Fibroblast of skin of back (primary cell): Measurements from ENCODE around the gene LAMA4. TPM values are rescaled to one million over a fixed set of nuclear protein-coding genes. Genes with fewer than 3 reads are reported as not detected.

Source experiments
- DNase-seq: peaks from one replicate; pipeline ENCODE4 v3.0.0-alpha.2; 2013
- polyA plus RNA-seq, 2 experiments: library from polyadenylated mRNA; unstranded; fragments of 120-200 nt; gene quantifications; one replicate each; pipeline ENCODE4 v1.2.1, GENCODE V29; 2013; ENCODE audit not compliant: insufficient read length in 2 of 2

Gene LAMA4, protein sequence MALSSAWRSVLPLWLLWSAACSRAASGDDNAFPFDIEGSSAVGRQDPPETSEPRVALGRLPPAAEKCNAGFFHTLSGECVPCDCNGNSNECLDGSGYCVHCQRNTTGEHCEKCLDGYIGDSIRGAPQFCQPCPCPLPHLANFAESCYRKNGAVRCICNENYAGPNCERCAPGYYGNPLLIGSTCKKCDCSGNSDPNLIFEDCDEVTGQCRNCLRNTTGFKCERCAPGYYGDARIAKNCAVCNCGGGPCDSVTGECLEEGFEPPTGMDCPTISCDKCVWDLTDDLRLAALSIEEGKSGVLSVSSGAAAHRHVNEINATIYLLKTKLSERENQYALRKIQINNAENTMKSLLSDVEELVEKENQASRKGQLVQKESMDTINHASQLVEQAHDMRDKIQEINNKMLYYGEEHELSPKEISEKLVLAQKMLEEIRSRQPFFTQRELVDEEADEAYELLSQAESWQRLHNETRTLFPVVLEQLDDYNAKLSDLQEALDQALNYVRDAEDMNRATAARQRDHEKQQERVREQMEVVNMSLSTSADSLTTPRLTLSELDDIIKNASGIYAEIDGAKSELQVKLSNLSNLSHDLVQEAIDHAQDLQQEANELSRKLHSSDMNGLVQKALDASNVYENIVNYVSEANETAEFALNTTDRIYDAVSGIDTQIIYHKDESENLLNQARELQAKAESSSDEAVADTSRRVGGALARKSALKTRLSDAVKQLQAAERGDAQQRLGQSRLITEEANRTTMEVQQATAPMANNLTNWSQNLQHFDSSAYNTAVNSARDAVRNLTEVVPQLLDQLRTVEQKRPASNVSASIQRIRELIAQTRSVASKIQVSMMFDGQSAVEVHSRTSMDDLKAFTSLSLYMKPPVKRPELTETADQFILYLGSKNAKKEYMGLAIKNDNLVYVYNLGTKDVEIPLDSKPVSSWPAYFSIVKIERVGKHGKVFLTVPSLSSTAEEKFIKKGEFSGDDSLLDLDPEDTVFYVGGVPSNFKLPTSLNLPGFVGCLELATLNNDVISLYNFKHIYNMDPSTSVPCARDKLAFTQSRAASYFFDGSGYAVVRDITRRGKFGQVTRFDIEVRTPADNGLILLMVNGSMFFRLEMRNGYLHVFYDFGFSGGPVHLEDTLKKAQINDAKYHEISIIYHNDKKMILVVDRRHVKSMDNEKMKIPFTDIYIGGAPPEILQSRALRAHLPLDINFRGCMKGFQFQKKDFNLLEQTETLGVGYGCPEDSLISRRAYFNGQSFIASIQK (N-terminal part only)
- 11.3 TPM for polyA plus RNA-seq (2013, experiment 1 of 2; ENCODE audit: insufficient read length)
- polyA plus RNA-seq (2013, experiment 2 of 2; ENCODE audit: insufficient read length), result 34.4 TPM

DNA sequence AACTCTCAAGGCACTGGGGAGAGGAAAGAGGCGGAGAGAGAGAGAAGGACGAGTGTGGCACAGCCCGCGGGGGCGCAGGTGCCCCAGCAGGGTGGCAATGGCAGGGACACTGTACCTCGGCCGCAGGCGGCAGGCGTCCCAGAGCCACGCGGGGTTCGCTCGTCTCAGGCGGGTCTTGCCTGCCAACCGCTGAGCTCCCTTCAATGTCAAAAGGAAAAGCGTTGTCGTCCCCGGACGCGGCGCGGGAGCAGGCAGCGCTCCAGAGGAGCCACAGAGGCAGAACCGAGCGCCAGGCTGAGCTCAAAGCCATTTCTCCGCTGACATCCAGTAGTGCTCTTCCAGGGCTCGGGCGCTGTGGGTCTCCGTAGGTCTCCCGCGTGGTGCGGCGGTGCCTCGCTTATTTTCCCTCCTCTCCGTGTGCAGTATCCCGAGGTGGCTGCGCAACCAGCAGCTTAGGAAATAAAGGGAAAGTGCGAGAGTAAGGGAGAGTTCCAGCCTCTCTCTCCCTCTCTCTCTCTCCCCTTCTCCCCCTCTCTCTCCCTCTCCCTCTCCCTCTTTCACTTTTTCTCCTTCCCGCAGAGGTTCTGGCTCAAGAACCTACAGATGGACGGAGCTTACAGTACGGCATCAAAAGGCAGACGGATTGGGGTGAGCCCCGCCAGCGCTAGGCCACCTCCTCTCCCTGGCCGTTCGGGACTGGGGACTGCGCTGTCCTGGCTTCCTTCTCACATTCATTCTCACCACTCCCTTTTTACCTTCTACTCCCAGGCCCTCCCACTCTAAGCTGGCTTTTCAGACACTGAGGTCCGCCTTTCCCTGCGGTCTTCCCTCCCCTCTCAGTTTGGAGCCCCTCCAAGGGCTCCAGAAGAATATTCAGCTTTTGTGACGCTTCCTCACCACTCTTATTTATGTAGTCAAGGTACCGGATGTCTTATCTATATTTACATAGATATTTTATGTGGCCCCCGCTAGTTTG lies at the start of gene LAMA4:
Gene LAMA4, minus strand, starts transcription at position 727 of the 976 bp plus-strand sequence. Its CDS starts 417 bp downstream, at position 310.
- DNase-seq, result peak; percentile 46

DNA sequence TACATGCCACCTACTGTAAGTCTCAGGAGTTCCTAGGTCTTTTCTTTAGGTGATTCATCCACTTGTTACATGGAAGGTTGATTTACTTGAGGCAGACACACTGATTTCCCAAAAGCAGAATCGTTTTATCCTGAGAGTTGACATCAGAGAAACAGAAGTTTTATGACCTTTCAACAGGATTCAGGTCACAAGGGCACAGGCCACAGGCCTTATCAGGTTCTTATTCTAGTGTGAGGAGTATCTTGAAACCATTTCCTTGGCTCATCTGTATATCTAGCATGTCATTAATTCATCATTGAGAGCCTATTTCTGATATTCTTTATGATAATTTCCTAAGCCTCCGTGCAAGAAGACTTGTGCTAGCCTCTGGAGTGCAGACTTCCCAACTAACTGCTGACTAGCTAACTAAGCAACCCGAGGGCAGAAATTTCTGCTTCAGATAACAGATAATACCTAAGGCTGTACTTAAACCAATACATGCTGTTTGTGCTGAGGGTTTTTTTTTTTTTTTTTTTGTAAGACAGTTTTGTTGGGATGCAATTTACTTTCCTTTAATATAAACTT lies 47.9 kb upstream of the LAMA4 start:
- DNase-seq, result no peak

DNA sequence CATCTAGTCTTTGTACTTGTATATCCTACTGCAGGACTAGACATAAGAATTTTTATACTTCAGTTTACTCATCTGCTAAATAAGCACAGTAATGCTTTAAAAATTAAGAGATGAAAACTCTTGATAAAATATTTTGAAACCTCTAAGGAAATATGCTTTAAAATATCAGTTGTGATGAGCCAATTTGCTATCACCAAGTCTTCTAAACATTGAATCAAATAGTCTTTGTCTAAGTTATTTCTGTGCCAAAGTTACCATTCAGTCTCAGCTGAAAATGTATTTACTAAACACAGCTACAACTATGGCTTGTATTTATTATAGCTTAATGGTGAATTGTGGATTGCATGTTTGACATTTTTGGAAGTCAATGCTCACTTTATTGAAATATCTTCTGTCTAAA lies 46.5 kb upstream of the LAMA4 start:
- DNase-seq, result no peak

DNA sequence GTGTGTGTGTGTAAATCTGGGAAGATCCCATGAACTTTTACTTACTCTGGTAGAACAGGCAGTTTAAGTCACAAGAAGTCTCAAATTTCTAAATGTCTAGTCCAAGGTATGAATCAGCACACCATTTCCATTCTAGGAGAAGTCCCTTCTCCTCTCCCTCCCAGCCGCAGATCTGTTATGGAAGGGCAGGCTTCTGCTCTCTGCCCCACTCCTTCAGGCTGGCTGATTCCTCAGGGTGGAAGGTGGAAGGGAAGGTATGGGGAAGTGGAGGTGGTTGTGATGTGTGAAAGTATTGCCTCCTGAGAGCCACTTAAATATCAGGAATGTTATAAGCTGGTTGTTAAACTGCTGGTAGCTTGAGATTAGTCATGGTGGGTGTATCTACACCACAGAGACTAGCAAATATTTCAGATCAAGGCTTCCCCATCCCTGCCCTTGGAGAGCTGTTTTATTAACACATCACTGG lies 44.5 kb upstream of the LAMA4 start:
- DNase-seq, result peak; percentile 90

DNA sequence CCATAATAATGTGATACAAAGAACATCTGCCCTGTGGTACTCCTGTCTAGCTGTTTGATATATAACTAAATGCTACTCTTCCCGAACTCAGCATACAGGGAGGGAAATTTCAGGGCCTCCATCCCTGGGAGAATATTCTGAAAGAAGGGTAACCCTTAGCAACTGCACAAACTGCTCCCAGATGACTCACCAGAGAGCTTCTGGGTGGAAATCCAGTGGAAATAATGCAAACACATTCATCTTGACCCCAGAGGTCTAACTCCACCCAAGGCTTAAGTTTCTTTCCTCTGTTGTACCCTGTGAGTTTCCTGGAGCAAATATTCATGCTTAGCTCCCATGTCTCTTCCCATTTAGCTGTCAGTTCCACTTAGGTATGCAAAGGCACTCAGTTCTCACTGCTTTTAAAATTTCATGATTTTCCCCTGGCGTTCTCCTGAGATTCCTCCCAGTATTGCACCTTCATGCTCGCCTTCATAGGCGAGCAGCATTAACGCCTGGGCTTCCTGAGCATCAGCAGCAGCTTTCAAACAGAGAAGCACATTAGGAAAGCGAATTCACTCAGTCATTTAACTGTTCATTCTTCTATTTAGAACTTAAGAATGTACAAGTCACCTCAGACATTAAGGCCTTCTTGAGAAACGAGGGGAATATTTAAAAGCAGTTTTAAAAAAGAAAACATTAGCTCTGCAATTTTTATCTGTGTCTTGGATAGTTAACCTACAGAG lies 43.8 kb upstream of the LAMA4 start:
- DNase-seq, result peak; percentile 87

DNA sequence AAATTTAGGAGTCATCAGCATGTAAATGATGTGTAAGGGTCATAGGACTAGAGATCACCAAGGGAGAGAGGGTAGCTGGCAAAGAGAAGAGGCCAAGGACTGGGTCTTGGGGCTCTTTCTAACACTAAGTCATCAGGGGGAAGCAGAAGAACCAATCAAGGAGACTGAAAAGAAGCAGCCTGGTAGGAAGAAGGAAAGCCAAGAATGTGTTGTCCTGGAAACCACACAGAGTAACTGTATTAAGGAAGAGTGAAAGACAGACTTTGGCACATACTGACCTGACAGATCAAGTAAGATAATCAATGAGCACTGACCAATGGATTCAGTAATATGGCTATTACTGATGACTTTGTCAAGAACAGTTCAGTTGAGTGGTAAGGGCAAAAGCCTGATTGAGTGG lies 42.3 kb upstream of the LAMA4 start:
- no peak for DNase-seq

DNA sequence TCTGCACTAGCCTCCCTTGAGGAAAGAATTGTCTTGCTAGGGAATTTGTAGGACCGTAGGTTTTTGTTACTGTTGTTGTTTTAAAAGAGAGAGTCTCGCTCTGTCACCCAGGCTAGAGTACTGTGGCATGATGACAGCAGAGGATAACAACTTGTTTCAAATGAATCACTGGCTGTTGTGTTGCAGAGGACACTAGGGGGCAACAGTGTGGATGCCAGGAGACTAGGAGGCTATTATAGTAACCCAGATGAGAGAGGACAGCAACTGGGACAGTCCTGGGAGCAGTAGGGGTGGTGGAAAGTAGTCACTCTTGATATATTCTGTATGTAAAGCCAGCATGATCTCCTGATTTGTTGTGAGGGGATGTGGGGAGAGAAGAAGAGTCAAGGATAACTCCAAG lies 41.8 kb upstream of the LAMA4 start:
- DNase-seq, result peak; percentile 84

DNA sequence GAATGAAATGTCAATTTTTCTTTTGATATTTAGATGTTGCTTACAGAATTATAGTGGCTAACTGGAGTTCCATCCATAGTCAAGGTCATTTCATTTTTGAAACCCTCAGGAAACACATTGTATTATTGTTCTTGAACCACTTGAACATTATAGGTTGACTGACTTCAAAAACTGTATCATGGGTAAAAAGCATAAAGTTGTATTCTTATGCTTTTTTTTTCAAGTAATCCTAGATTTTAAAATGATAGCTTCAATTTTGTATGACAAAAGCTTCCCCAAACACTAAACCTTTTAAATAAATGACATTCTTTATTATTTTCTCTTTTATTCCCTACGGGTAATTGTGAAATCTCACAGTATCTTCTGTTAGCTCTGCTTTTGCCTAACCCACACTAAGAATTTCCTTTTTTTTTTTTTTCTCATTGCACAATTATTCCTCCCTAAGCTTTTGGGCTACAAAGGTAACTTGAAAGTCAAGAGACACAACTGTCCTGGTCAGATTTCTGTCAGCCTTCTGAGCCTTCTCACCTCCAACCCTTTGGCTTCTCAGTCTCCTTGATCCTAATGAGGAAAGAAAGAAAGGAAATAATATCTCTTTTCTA lies 36.9 kb upstream of the LAMA4 start:
- no peak for DNase-seq

DNA sequence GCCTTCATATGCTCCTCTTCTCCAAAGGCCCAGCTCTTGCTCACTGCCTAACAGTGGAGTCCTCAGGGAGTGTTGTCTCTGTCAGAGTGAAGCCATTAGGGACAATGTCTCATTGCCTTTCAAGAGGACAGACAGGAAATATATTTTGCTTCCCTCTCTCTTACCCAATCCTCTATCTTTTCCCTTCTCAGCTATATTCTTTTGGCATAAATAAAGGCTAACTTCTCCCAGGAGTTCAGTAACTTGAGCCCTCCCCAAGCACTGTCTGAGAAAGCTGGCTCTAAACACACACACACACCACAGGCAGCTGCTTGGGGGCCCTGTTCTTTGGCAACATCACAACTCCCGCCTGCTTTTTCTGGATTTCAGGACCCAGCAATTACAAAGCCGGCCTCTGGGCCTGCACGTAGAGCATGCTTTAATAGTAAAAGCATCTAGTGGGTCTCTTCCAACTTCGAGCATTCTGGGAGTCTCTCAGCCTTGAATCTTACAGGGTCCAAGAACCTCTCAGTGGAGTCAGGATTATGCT lies 34.7 kb upstream of the LAMA4 start:
- DNase-seq, result peak; percentile 67

DNA sequence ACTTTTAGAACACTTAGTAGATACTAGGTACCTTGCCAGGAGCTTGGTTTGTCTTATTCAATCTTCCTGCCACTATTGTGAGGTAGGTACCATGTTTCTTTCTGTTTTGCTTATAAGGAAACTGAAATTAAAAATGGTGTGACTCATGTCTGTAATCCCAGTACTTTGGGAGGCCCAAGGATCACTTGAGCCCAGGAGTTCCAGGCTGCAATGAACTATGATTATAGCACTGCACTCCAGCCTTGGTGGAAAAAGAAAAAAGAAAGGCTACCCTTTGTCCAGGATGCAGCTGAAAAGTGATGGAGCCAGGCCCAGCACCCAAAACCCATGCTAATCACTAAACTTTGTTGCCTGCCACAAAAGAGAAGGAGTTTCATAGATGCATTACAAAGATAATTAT lies 34.1 kb upstream of the LAMA4 start:
- no peak for DNase-seq

DNA sequence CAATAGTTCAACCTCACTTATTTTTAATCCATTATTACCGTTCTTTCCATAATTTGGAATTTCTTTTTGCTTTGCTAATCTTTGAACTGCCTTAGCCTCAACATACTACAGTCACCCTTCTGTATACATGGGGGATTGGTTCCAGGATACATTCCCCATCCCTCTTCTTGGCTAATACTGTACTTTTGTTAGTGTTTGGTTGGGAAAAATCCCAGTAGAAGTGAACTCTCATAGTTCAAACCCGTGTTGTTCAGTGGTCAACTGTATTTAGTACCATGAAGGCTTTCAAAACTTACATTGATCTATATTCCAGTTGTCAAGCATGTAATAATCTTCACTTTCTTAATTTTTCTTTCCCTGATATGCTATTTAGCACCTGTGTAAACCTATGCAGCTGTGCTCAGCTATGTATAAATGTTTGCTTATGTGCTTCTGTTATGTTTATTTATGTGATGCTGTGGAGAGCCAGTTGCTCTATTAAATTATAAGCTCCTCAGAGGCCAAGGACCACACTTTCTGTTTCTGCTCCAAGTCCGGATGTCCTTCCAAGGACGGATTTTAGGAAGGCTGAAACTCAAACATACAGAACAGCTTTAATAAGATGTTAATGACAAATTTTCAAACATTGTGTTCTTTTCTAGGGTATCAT lies 33.3 kb upstream of the LAMA4 start:
- DNase-seq, result no peak

DNA sequence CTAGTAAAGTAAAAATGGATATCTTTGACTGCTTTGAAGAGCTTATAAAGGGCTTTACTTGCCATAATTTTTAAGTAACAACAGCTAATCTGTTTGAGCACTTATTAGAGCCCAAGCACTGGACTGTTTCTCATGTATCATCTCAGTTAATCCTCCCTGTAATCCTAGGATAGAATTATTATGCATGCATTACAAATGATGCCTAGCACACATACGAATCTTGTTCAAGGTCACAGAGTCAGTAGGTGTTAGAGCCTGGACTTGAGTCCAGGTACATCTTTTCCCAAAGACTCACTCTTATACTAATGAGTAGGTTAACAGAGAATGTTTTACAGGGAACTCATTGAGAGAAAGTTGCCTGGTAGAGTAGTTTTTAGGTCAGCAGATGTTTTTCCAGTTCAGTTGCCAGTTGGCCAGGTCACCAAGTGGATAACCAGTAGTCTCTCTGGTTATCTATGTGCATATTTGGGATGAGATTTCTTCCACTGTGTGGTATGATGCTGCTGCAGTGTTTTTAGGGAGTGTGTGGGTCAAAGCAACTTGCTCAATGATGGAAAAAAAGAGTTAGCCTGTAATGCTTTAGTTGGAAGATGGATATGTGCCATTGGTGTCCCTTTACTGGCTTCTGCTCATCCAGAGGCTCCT lies 32.3 kb upstream of the LAMA4 start:
- DNase-seq, result no peak

DNA sequence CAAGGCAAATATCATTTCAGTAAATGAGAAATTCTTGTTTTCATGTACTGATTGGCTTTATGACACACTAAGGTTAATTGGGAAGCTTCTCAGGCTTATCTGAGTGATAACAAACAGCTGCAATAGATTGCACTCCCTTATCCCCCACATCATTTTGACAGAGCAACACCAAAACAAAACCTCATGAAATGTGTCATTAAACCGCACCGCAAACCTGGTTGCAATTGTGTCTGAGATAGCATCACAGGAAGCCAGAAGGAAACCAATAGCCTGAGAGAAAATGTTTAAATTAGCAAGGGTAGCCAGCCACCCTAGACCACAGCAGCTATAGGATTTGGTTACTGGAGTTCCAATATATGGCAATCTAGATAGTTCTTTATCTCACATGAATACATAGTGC lies 31.6 kb upstream of the LAMA4 start:
- DNase-seq, result no peak

DNA sequence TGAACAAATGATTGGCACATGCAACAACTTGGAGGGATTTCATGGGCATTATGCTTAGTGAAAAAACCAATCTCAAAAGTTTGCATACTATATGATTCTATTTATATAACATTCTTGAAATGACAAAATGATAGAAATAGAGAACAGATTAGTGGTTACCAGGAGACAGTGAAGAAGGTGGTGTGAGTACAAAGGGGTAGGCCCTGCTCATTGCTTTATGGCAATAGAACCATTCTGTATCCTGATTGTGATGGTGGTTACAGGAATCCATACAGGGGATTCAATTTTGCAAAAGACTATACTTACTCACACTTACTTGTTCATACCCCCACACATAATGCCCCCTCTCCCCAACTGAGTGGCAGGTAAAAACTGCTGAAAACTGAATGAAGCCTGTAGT lies 30.2 kb upstream of the LAMA4 start:
- DNase-seq, result no peak

DNA sequence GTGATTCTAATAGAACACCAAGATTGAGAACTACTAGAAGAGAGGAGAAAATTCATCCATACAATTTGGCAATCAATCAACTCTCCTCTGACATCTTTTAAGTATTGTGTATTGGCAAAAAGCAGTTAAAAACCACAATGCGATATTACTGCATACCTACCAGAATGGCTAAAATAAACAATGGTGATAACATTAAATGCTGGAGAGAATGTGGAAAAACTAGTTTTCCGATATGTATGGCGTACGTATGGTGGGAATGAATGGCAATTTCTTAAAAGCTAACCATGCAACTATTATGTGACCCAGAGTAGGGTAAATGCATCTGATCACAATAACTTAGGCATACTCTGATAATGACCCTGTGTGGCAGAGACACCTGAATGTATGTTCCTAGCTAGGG lies 29.3 kb upstream of the LAMA4 start:
- DNase-seq, result no peak

DNA sequence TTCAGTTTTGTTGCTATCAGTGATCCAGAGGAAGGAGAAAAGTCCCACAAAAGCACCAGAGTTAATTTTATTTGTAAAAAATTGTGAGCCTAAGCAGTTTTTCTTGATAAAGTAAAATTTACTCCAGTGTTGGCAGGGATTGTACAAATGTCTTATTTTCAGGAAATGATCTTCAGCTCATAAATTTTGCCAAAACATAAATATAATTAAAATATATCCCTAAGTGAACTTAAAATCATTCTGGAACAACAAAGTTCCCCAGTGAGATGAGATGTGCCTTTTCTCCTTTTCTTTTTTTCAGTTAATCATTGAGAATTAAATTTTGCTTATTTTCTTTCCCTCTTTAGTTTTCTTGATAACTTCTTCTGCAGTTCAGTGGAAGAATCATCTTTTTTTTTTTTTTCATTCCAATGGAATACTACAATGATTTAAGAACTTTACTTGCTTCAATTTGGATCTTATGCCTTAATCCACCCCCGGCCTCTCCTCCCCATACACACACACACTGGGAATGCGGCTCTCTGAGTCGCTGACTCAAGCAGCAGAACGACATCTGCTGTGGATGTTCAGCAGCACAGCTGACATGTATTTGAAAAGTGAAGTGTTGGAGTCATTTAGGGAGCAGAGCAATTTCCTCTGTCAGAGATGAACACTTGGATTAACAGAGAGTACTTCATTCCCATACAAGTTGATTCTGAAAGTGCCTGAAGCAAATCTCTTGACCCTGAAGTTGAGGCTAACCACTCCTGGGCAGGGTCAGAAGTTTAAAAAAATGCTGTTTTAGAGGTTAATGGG lies 27.7 kb upstream of the LAMA4 start:
- peak; percentile 86 for DNase-seq
